Testis (tissue), 2 donors: ENCODE data around the gene PARL.

Source experiments
- POLR2A ChIP-seq: fragments of 450-650 bp; IDR thresholded peaks from one replicate; pipeline ENCODE4 v1.6.1; 2017; ENCODE audit warnings: antibody characterized with exemption, mild to moderate bottlenecking, moderate library complexity
- TF ChIP-seq, protein P1 (sequence below), 3 experiments: fragments of 450-650 bp in 2 of 3; fragments of 200-600 bp in 1 of 3; sonication (generic) in 1 of 3; IDR thresholded peaks; one replicate each; pipeline ENCODE4 v1.5.1; 2016 to 2019; ENCODE audit warnings: antibody characterized with exemption in 3 of 3, mild to moderate bottlenecking in 2 of 3, moderate library complexity in 1 of 3

GRCh38 chr3:183779896-183780465 is 104.7 kb downstream of the PARL start:
- TF ChIP-seq, protein P1, sequence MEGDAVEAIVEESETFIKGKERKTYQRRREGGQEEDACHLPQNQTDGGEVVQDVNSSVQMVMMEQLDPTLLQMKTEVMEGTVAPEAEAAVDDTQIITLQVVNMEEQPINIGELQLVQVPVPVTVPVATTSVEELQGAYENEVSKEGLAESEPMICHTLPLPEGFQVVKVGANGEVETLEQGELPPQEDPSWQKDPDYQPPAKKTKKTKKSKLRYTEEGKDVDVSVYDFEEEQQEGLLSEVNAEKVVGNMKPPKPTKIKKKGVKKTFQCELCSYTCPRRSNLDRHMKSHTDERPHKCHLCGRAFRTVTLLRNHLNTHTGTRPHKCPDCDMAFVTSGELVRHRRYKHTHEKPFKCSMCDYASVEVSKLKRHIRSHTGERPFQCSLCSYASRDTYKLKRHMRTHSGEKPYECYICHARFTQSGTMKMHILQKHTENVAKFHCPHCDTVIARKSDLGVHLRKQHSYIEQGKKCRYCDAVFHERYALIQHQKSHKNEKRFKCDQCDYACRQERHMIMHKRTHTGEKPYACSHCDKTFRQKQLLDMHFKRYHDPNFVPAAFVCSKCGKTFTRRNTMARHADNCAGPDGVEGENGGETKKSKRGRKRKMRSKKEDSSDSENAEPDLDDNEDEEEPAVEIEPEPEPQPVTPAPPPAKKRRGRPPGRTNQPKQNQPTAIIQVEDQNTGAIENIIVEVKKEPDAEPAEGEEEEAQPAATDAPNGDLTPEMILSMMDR (IDR thresholded peaks at IDR 0.05): no peak
- TF ChIP-seq POLR2A: no peak
